Naive B cell (primary cell): ENCODE measurements around the gene HMG20A. TPM values are rescaled to one million over a fixed set of nuclear protein-coding genes. Genes with fewer than 3 reads are reported as not detected.

Source experiments
- ATAC-seq, 2 donors: fragments of 150-1000 bp; cut with Tn5 transposase; 2 replicates each; pipeline ENCODE4 v1.10.0; 2021; ENCODE audit warnings: low read depth in 2 of 2, mild to moderate bottlenecking in 2 of 2, moderate library complexity in 2 of 2
- DNase-seq: peaks from one replicate; pipeline ENCODE4 v3.0.0; 2022
- H3K27ac Mint-ChIP-seq, 6 donors: one replicate each; pipeline ENCODE4 v1.8.0; 2020 to 2022; ENCODE audit warnings: mild to moderate bottlenecking in 6 of 6, mixed read lengths in 6 of 6, moderate library complexity in 5 of 6, inconsistent platforms in 2 of 6
- H3K27me3 Mint-ChIP-seq, 3 donors: one replicate each; pipeline ENCODE4 v1.8.0; 2021 to 2022; ENCODE audit warnings: mixed read lengths in 3 of 3, mild to moderate bottlenecking in 1 of 3
- H3K36me3 Mint-ChIP-seq, 2 donors: one replicate each; pipeline ENCODE4 v1.8.0; 2020 to 2022; ENCODE audit warnings: mixed read lengths in 2 of 2, inconsistent platforms in 1 of 2, mild to moderate bottlenecking in 1 of 2
- H3K4me1 Mint-ChIP-seq, 3 donors: one replicate each; pipeline ENCODE4 v1.8.0; 2020 to 2022; ENCODE audit warnings: mixed read lengths in 3 of 3, inconsistent platforms in 1 of 3, mild to moderate bottlenecking in 1 of 3, moderate library complexity in 1 of 3
- H3K4me3 Mint-ChIP-seq, 8 donors: one replicate each; pipeline ENCODE4 v1.8.0; 2020 to 2022; ENCODE audit warnings: mild to moderate bottlenecking in 8 of 8, mixed read lengths in 8 of 8, moderate library complexity in 8 of 8, inconsistent platforms in 2 of 8
- H3K9me3 Mint-ChIP-seq, 7 donors: one replicate each; pipeline ENCODE4 v1.8.0; 2020 to 2022; ENCODE audit warnings: mixed read lengths in 7 of 7, mild to moderate bottlenecking in 5 of 7, inconsistent platforms in 2 of 7, moderate library complexity in 1 of 7
- polyA plus RNA-seq, 6 donors: library from polyadenylated mRNA; unstranded; fragments of 300-500 nt; fragmentation: Illumina TruSeq; gene quantifications; one replicate each; pipeline ENCODE4 v1.2.3, GENCODE V29; 2021; ENCODE audit warnings: low read depth in 6 of 6

The HMG20A gene
- polyA plus RNA-seq, 6 donors from 2014 or later: 32.4 to 55.8 (median 41.0) TPM

GRCh38 chr15:77516076-77516475, 95.4 kb downstream of the HMG20A start:
- Mint-ChIP-seq H3K36me3 (no peaks in the 10 kb centered on the region), H3K9me3 (peaks cover 0 to 6% (median 0%) of the 10 kb centered on the region in 7 donors), H3K27me3 (no peaks in the 10 kb centered on the region), H3K4me3 (no peak overlapping the region), H3K27ac (peak overlapping the region in 1 of 6 donors; percentile 91), H3K4me1 (no peaks in the 10 kb centered on the region)
- ATAC-seq (no peak), DNase-seq (no peak)

- Mint-ChIP-seq H3K36me3 (no peaks in the 10 kb centered on the region), H3K4me3 (no peak overlapping the region), H3K4me1 (no peaks in the 10 kb centered on the region), H3K27ac (no peak overlapping the region), H3K9me3 (peaks cover 0 to 2% (median 0%) of the 10 kb centered on the region in 7 donors), H3K27me3 (no peaks in the 10 kb centered on the region)
- ATAC-seq: no peak
- DNase-seq: no peak
Measured at GRCh38 chr15:77516786-77517185, 96.1 kb downstream of the HMG20A start.

- Mint-ChIP-seq H3K27ac (no peak overlapping the region), H3K36me3 (no peaks in the 10 kb centered on the region), H3K4me3 (no peak overlapping the region), H3K4me1 (no peaks in the 10 kb centered on the region), H3K9me3 (peaks cover 0 to 2% (median 0%) of the 10 kb centered on the region in 7 donors), H3K27me3 (no peaks in the 10 kb centered on the region)
- DNase-seq: no peak
- no peak for ATAC-seq
Measured at GRCh38 chr15:77517579-77517978, 96.9 kb downstream of the HMG20A start.

GRCh38 chr15:77518458-77518857, 97.8 kb downstream of the HMG20A start:
- DNase-seq: no peak
- Mint-ChIP-seq H3K27ac (peak overlapping the region in 1 of 6 donors; percentile 82), H3K36me3 (no peaks in the 10 kb centered on the region), H3K4me3 (no peak overlapping the region), H3K4me1 (no peaks in the 10 kb centered on the region), H3K27me3 (no peaks in the 10 kb centered on the region), H3K9me3 (peaks cover 0 to 2% (median 0%) of the 10 kb centered on the region in 7 donors)
- no peak for ATAC-seq

- H3K4me1 Mint-ChIP-seq: no peaks in the 10 kb centered on the region
- ATAC-seq (no peak), DNase-seq (no peak)
- peaks cover 0 to 2% (median 0%) of the 10 kb centered on the region in 7 donors for H3K9me3 Mint-ChIP-seq
- no peaks in the 10 kb centered on the region for H3K27me3 Mint-ChIP-seq
- H3K27ac Mint-ChIP-seq: no peak overlapping the region
- H3K36me3 Mint-ChIP-seq: no peaks in the 10 kb centered on the region
- H3K4me3 Mint-ChIP-seq: no peak overlapping the region
Measured at GRCh38 chr15:77519540-77519939, 98.9 kb downstream of the HMG20A start.

GRCh38 chr15:77521206-77521605, 100.5 kb downstream of the HMG20A start:
- ATAC-seq (no peak), DNase-seq (no peak)
- no peaks in the 10 kb centered on the region for H3K4me1 Mint-ChIP-seq
- no peaks in the 10 kb centered on the region for H3K27me3 Mint-ChIP-seq
- peaks cover 0 to 2% (median 0%) of the 10 kb centered on the region in 7 donors for H3K9me3 Mint-ChIP-seq
- no peak overlapping the region for H3K4me3 Mint-ChIP-seq
- no peaks in the 10 kb centered on the region for H3K36me3 Mint-ChIP-seq
- no peak overlapping the region for H3K27ac Mint-ChIP-seq

GRCh38 chr15:77525400-77525811, 104.7 kb downstream of the HMG20A start:
- Mint-ChIP-seq H3K27ac (no peak overlapping the region), H3K4me3 (no peak overlapping the region), H3K36me3 (no peaks in the 10 kb centered on the region), H3K9me3 (peaks cover 0 to 2% (median 0%) of the 10 kb centered on the region in 7 donors), H3K4me1 (peaks cover 0 to 3% (median 0%) of the 10 kb centered on the region in 3 donors), H3K27me3 (no peaks in the 10 kb centered on the region)
- DNase-seq: no peak
- ATAC-seq: no peak

GRCh38 chr15:77525907-77526594, 105.4 kb downstream of the HMG20A start:
- Mint-ChIP-seq H3K9me3 (peaks cover 0 to 2% (median 0%) of the 10 kb centered on the region in 7 donors), H3K27ac (peak overlapping the region in 1 of 6 donors; percentile 59), H3K4me1 (peaks cover 0 to 3% (median 3%) of the 10 kb centered on the region in 3 donors), H3K4me3 (no peak overlapping the region), H3K36me3 (no peaks in the 10 kb centered on the region), H3K27me3 (peaks cover 0 to 5% (median 0%) of the 10 kb centered on the region in 3 donors)
- ATAC-seq: no peak
- no peak for DNase-seq

- no peaks in the 10 kb centered on the region for H3K36me3 Mint-ChIP-seq
- H3K4me1 Mint-ChIP-seq: peaks cover 0 to 3% (median 3%) of the 10 kb centered on the region in 3 donors
- H3K9me3 Mint-ChIP-seq: peaks cover 0 to 2% (median 0%) of the 10 kb centered on the region in 7 donors
- no peak overlapping the region for H3K4me3 Mint-ChIP-seq
- H3K27ac Mint-ChIP-seq: no peak overlapping the region
- DNase-seq (no peak), ATAC-seq (no peak)
- H3K27me3 Mint-ChIP-seq: peaks cover 0 to 8% (median 0%) of the 10 kb centered on the region in 3 donors
Measured at GRCh38 chr15:77526595-77527163, 106.0 kb downstream of the HMG20A start.

GRCh38 chr15:77527164-77527778, 106.6 kb downstream of the HMG20A start:
- Mint-ChIP-seq H3K36me3 (no peaks in the 10 kb centered on the region), H3K4me1 (peaks cover 0 to 3% (median 3%) of the 10 kb centered on the region in 3 donors), H3K9me3 (peaks cover 0 to 2% (median 0%) of the 10 kb centered on the region in 7 donors), H3K4me3 (no peak overlapping the region), H3K27me3 (peaks cover 0 to 8% (median 0%) of the 10 kb centered on the region in 3 donors), H3K27ac (peak overlapping the region in 1 of 6 donors; percentile 83)
- DNase-seq (no peak), ATAC-seq (no peak)

- Mint-ChIP-seq H3K36me3 (no peaks in the 10 kb centered on the region), H3K27me3 (peaks cover 0 to 8% (median 0%) of the 10 kb centered on the region in 3 donors), H3K4me3 (no peak overlapping the region), H3K4me1 (peaks cover 0 to 3% (median 3%) of the 10 kb centered on the region in 3 donors), H3K9me3 (peaks cover 0 to 2% (median 0%) of the 10 kb centered on the region in 7 donors), H3K27ac (no peak overlapping the region)
- no peak for ATAC-seq
- no peak for DNase-seq
Measured at GRCh38 chr15:77527831-77528231, 107.1 kb downstream of the HMG20A start.

- H3K4me1 Mint-ChIP-seq: peaks cover 0 to 3% (median 3%) of the 10 kb centered on the region in 3 donors
- H3K9me3 Mint-ChIP-seq: peaks cover 0 to 2% (median 0%) of the 10 kb centered on the region in 7 donors
- no peaks in the 10 kb centered on the region for H3K36me3 Mint-ChIP-seq
- ATAC-seq (no peak), DNase-seq (no peak)
- peak overlapping the region in 1 of 8 donors; percentile 26 for H3K4me3 Mint-ChIP-seq
- H3K27me3 Mint-ChIP-seq: peaks cover 0 to 8% (median 0%) of the 10 kb centered on the region in 3 donors
- peak overlapping the region in 1 of 6 donors; percentile 67 for H3K27ac Mint-ChIP-seq
Measured at GRCh38 chr15:77528290-77528967, 107.7 kb downstream of the HMG20A start.

GRCh38 chr15:77528968-77529319, 108.3 kb downstream of the HMG20A start:
- peaks cover 0 to 2% (median 0%) of the 10 kb centered on the region in 7 donors for H3K9me3 Mint-ChIP-seq
- ATAC-seq (no peak), DNase-seq (no peak)
- no peak overlapping the region for H3K4me3 Mint-ChIP-seq
- H3K27ac Mint-ChIP-seq: no peak overlapping the region
- H3K4me1 Mint-ChIP-seq: peaks cover 0 to 3% (median 3%) of the 10 kb centered on the region in 3 donors
- H3K27me3 Mint-ChIP-seq: peaks cover 0 to 8% (median 0%) of the 10 kb centered on the region in 3 donors
- H3K36me3 Mint-ChIP-seq: no peaks in the 10 kb centered on the region
